K562 (cell line): Measurements from ENCODE around the gene DEK. TPM values are rescaled to one million over a fixed set of nuclear protein-coding genes. Genes with fewer than 3 reads are reported as not detected.

Experiments
- CBX5 ChIP-seq: IDR thresholded peaks from 2 replicates; pipeline ENCODE4 v1.6.1; 2014; ENCODE audit warnings: low read depth, borderline replicate concordance
- DPF2 ChIP-seq: fragments of 450-650 bp; IDR thresholded peaks from 2 replicates; pipeline ENCODE4 v1.6.1; 2016
- EHMT2 ChIP-seq: fragments of 450-650 bp; IDR thresholded peaks from 2 replicates; pipeline ENCODE4 v1.6.1; 2018; ENCODE audit warnings: antibody characterized with exemption
- ETV1 ChIP-seq: fragments of 450-650 bp; conservative IDR thresholded peaks from 2 replicates; pipeline ENCODE4 v1.6.1; 2016; ENCODE audit warnings: missing genetic modification characterization, control low read depth, low read depth, missing compliant biosample characterization
- JUND ChIP-seq, 2 experiments: IDR thresholded peaks; 2 replicates in 1 of 2; 3 replicates in 1 of 2; pipeline ENCODE4 v1.6.1; 2011; ENCODE audit warnings: borderline replicate concordance in 2 of 2, low read depth in 2 of 2, low read length in 2 of 2, improper control_type of control experiment in 1 of 2, missing biosample characterization in 1 of 2, missing genetic modification characterization in 1 of 2, missing genetic modification reagents in 1 of 2
- MEIS2 ChIP-seq: fragments of 450-650 bp; IDR thresholded peaks from 2 replicates; pipeline ENCODE4 v1.6.1; 2014; ENCODE audit warnings: mild to moderate bottlenecking; ENCODE audit not compliant: partially characterized antibody
- MYC ChIP-seq, 2 experiments: fragments of 250-450 bp in 1 of 2; sonication (Bioruptor Pico) in 1 of 2; IDR thresholded peaks; 2 replicates each; pipeline versions ENCODE4 v1.5.1 to v1.6.1; 2012 to 2021; ENCODE audit warnings: low read depth in 2 of 2, borderline replicate concordance in 1 of 2, improper control_type of control experiment in 1 of 2, low read length in 1 of 2, mild to moderate bottlenecking in 1 of 2, moderate library complexity in 1 of 2
- PTRF ChIP-seq: fragments of 450-650 bp; IDR thresholded peaks from 2 replicates; pipeline ENCODE4 v1.6.1; 2016; ENCODE audit warnings: mild to moderate bottlenecking, missing genetic modification characterization, missing compliant biosample characterization
- RFX5 ChIP-seq: IDR thresholded peaks from 2 replicates; pipeline ENCODE4 v1.6.1; 2011; ENCODE audit warnings: low read depth, mild to moderate bottlenecking, improper control_type of control experiment, low read length
- SMAD1 ChIP-seq: fragments of 150-350 bp; IDR thresholded peaks from 2 replicates; pipeline ENCODE4 v1.6.1; 2014; ENCODE audit warnings: low read length, low read depth; ENCODE audit not compliant: partially characterized antibody
- SP1 ChIP-seq: sonication (generic); formaldehyde crosslinking; IDR thresholded peaks from 2 replicates; pipeline ENCODE4 v1.8.1; 2022; ENCODE audit warnings: mild to moderate bottlenecking, missing genetic modification reagents
- TEAD1 ChIP-seq, 2 experiments: fragments of 450-650 bp in 1 of 2; sonication (generic) in 1 of 2; formaldehyde crosslinking; IDR thresholded peaks; 2 replicates each; pipeline versions ENCODE4 v1.4.0 to v1.8.0; 2020 to 2022; ENCODE audit warnings: mild to moderate bottlenecking in 2 of 2, missing genetic modification reagents in 1 of 2
- TEAD4 ChIP-seq, 2 experiments: sonication (generic) in 1 of 2; formaldehyde crosslinking in 1 of 2; IDR thresholded peaks; 2 replicates each; pipeline versions ENCODE4 v1.6.1 to v1.8.0; 2012 to 2022; ENCODE audit warnings: borderline replicate concordance in 1 of 2, inconsistent platforms in 1 of 2, low read length in 1 of 2, mild to moderate bottlenecking in 1 of 2, missing genetic modification reagents in 1 of 2
- ZNF121 ChIP-seq: sonication (generic); formaldehyde crosslinking; conservative IDR thresholded peaks from 2 replicates; pipeline ENCODE4 v1.8.0; 2022; ENCODE audit warnings: missing genetic modification reagents
- polyA plus RNA-seq, 8 experiments: library from polyadenylated mRNA; depleted of rRNA in 4 of 8; stranded (reverse) in 5 of 8; unstranded in 3 of 8; fragments of >200 nt; fragmentation: Nextera tagmentation in 2 of 8; fragmentation: Illumina TruSeq in 1 of 8; extraction: Ambion mirVana in 2 of 8; extraction: Trizol in 1 of 8; gene quantifications; 2 replicates each; pipeline versions ENCODE4 v1.2.1 to v1.2.3, GENCODE V29; 2011 to 2014; ENCODE audit warnings: inconsistent platforms in 1 of 8, missing spikeins in 1 of 8
- total RNA-seq, 7 experiments: library from RNA; depleted of rRNA in 6 of 7; stranded (reverse); fragments of >200 nt in 6 of 7; fragmentation: Illumina TruSeq in 2 of 7; extraction: Trizol in 2 of 7; gene quantifications; 2 replicates each; pipeline versions ENCODE4 v1.2.1 to v1.2.3, GENCODE V29; 2011 to 2021; ENCODE audit warnings: low replicate concordance in 1 of 7
- TF ChIP-seq, protein P1 (sequence below): sonication (generic); formaldehyde crosslinking; IDR thresholded peaks from 2 replicates; pipeline ENCODE4 v1.5.0; 2020; ENCODE audit warnings: missing genetic modification reagents
- TF ChIP-seq, protein P2 (sequence below): fragments of 450-650 bp; IDR thresholded peaks from 2 replicates; pipeline ENCODE4 v1.6.1; 2016
- TF ChIP-seq, protein P3 (sequence below): fragments of 450-650 bp; IDR thresholded peaks from 2 replicates; pipeline ENCODE4 v1.6.1; 2014; ENCODE audit warnings: low read depth, mild to moderate bottlenecking, moderate library complexity, borderline replicate concordance
- TF ChIP-seq, protein P4 (sequence below), 2 experiments: IDR thresholded peaks in 1 of 2; conservative IDR thresholded peaks in 1 of 2; 2 replicates each; pipeline ENCODE4 v1.6.1; 2016; ENCODE audit warnings: low read depth in 2 of 2, mild to moderate bottlenecking in 1 of 2, missing compliant biosample characterization in 1 of 2, missing genetic modification characterization in 1 of 2, moderate library complexity in 1 of 2
- TF ChIP-seq, protein P5 (sequence below): sonication (generic); IDR thresholded peaks from 2 replicates; pipeline ENCODE4 v1.6.1; 2016

Gene DEK
- total and polyA plus RNA-seq, 9 of the 15 experiments (the other 6 are each of a cell fraction or from before 2014, with no cell fraction given) = 82.3 to 338 (median 184) TPM

- TF ChIP-seq ZNF121 (CRISPR knock-in tag) (no peak), MYC (IDR thresholded peaks at IDR 0.05; ENCODE audit: low read depth, low read length) (0 out of 2 replicates have a peak, but pooled peaks have one; percentile 26), MYC (CRISPR knock-in tag; IDR thresholded peaks at IDR 0.05; ENCODE audit: borderline replicate concordance, low read depth) (no peak), MEIS2 (peak; percentile 99), ETV1 (tag) (peak; percentile 84), JUND (IDR thresholded peaks at IDR 0.05; ENCODE audit: borderline replicate concordance, low read depth, low read length) (peak; percentile 39; the same call in 1 of the 2 replicates), JUND (tag; IDR thresholded peaks at IDR 0.05; ENCODE audit: borderline replicate concordance, low read depth, low read length) (peak; percentile 64; the same call in 1 of the 3 replicates), CBX5 (0 out of 2 replicates have a peak, but pooled peaks have one; percentile 7), DPF2 (peak; percentile 66), PTRF (tag) (no peak), EHMT2 (peak; percentile 68), SMAD1 (no peak), SP1 (CRISPR knock-in tag) (no peak), RFX5 (no peak), TEAD4 (IDR thresholded peaks at IDR 0.05; ENCODE audit: low read length) (peak; percentile 29; the same call in 1 of the 2 replicates), TEAD4 (CRISPR knock-in tag; IDR thresholded peaks at IDR 0.05; ENCODE audit: borderline replicate concordance) (no peak), TEAD1 (CRISPR knock-in tag; IDR thresholded peaks at IDR 0.05) (peak in 1 of 2 experiments; percentile 38; a peak in 1 of 4 replicates)
- TF ChIP-seq, protein P1, sequence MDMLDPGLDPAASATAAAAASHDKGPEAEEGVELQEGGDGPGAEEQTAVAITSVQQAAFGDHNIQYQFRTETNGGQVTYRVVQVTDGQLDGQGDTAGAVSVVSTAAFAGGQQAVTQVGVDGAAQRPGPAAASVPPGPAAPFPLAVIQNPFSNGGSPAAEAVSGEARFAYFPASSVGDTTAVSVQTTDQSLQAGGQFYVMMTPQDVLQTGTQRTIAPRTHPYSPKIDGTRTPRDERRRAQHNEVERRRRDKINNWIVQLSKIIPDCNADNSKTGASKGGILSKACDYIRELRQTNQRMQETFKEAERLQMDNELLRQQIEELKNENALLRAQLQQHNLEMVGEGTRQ = peak; percentile 57
- TF ChIP-seq, protein P2, sequence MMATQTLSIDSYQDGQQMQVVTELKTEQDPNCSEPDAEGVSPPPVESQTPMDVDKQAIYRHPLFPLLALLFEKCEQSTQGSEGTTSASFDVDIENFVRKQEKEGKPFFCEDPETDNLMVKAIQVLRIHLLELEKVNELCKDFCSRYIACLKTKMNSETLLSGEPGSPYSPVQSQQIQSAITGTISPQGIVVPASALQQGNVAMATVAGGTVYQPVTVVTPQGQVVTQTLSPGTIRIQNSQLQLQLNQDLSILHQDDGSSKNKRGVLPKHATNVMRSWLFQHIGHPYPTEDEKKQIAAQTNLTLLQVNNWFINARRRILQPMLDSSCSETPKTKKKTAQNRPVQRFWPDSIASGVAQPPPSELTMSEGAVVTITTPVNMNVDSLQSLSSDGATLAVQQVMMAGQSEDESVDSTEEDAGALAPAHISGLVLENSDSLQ = peak; percentile 97
- TF ChIP-seq, protein P3, sequence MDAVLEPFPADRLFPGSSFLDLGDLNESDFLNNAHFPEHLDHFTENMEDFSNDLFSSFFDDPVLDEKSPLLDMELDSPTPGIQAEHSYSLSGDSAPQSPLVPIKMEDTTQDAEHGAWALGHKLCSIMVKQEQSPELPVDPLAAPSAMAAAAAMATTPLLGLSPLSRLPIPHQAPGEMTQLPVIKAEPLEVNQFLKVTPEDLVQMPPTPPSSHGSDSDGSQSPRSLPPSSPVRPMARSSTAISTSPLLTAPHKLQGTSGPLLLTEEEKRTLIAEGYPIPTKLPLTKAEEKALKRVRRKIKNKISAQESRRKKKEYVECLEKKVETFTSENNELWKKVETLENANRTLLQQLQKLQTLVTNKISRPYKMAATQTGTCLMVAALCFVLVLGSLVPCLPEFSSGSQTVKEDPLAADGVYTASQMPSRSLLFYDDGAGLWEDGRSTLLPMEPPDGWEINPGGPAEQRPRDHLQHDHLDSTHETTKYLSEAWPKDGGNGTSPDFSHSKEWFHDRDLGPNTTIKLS = peak; percentile 25; the same call in 1 of the 2 replicates
- TF ChIP-seq, protein P4, sequence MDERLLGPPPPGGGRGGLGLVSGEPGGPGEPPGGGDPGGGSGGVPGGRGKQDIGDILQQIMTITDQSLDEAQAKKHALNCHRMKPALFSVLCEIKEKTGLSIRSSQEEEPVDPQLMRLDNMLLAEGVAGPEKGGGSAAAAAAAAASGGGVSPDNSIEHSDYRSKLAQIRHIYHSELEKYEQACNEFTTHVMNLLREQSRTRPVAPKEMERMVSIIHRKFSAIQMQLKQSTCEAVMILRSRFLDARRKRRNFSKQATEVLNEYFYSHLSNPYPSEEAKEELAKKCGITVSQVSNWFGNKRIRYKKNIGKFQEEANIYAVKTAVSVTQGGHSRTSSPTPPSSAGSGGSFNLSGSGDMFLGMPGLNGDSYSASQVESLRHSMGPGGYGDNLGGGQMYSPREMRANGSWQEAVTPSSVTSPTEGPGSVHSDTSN (CRISPR knock-in tag; IDR thresholded peaks at IDR 0.05; ENCODE audit: low read depth) = peak; percentile 54
- TF ChIP-seq, protein P4 (tag; conservative IDR thresholded peaks at IDR 0.05; ENCODE audit: low read depth) = peak; percentile 96
- TF ChIP-seq, protein P5, sequence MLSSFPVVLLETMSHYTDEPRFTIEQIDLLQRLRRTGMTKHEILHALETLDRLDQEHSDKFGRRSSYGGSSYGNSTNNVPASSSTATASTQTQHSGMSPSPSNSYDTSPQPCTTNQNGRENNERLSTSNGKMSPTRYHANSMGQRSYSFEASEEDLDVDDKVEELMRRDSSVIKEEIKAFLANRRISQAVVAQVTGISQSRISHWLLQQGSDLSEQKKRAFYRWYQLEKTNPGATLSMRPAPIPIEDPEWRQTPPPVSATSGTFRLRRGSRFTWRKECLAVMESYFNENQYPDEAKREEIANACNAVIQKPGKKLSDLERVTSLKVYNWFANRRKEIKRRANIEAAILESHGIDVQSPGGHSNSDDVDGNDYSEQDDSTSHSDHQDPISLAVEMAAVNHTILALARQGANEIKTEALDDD = peak; percentile 74; the same call in 1 of the 2 replicates
These were observed 4.9 kb upstream of the DEK start (continued) for GRCh38 chr6:18269253-18269652.
